A673 (cell line): Measurements from ENCODE around the gene KLRG1.

Experiments used
- CTCF ChIP-seq: fragments of 300-800, 200-600 bp; sonication (generic); conservative IDR thresholded peaks from 2 replicates; pipeline ENCODE4 v1.5.1; 2017; ENCODE audit warnings: low read depth, mild to moderate bottlenecking, antibody characterized with exemption, low read length, moderate library complexity, mixed read lengths
- EZH2 ChIP-seq: fragments of 200-600 bp; sonication (generic); IDR thresholded peaks from 2 replicates; pipeline ENCODE4 v1.6.1; 2017; ENCODE audit warnings: borderline replicate concordance, low read depth, mild to moderate bottlenecking, mixed read lengths, antibody characterized with exemption, low read length; ENCODE audit not compliant: poor library complexity, severe bottlenecking

DNA sequence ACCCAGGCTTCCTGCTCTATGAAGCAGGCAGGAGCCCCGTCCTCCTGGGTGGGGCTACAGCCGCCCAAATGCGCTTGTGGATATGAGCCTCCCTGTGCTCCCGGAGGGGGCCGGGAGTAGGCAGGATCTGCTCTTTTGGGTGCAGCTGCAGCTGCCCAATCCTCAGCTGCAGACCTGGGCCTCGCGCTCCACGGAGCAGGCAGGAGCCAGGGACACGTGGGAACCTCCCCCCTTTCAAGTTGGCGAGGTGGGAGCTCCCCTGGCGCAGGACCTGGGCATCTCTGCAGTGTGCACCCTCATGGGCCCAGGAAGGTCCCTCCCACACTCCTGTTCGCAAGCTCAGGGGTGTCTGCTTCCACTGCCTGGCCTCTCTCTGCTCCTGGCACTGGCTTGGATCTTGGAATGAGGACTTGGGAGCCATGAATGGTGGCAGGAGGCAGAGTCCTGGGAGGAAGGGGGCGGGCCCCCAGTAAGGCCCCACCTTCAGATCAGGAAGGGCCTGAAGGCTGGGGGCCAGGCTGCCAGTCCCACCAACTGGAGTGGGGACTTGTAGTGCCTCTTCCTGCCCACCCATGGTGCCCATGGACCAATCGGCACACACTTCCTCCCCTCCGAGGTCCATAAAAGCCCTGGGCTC is 61.3 kb downstream of the KLRG1 start:
- no peak for TF ChIP-seq CTCF
- no peak for TF ChIP-seq EZH2
